Transverse colon (tissue), 4 donors: ENCODE measurements around the gene TBX10.

Source experiments
- EP300 ChIP-seq: sonication (generic); formaldehyde crosslinking; IDR thresholded peaks from one replicate; pipeline ENCODE4 v1.6.1; 2017; ENCODE audit warnings: antibody characterized with exemption, low read depth
- POLR2AphosphoS5 ChIP-seq, 3 donors: sonication (generic); formaldehyde crosslinking; IDR thresholded peaks; one replicate each; pipeline ENCODE4 v1.6.1; 2016; ENCODE audit warnings: antibody characterized with exemption in 3 of 3
- TF ChIP-seq, protein P1 (sequence below), 5 experiments: fragments of 200-600 bp in 3 of 5; fragments of 450-650 bp in 2 of 5; sonication (generic) in 3 of 5; IDR thresholded peaks; 1 replicate in 2 of 5; 2 replicates in 3 of 5; pipeline ENCODE4 v1.5.1; 2016 to 2017; ENCODE audit warnings: antibody characterized with exemption in 5 of 5, inconsistent platforms in 3 of 5, mild to moderate bottlenecking in 2 of 5, moderate library complexity in 1 of 5

GRCh38 chr11:67613313-67613959 lies 26.1 kb downstream of the TBX10 start:
- TF ChIP-seq, protein P1, sequence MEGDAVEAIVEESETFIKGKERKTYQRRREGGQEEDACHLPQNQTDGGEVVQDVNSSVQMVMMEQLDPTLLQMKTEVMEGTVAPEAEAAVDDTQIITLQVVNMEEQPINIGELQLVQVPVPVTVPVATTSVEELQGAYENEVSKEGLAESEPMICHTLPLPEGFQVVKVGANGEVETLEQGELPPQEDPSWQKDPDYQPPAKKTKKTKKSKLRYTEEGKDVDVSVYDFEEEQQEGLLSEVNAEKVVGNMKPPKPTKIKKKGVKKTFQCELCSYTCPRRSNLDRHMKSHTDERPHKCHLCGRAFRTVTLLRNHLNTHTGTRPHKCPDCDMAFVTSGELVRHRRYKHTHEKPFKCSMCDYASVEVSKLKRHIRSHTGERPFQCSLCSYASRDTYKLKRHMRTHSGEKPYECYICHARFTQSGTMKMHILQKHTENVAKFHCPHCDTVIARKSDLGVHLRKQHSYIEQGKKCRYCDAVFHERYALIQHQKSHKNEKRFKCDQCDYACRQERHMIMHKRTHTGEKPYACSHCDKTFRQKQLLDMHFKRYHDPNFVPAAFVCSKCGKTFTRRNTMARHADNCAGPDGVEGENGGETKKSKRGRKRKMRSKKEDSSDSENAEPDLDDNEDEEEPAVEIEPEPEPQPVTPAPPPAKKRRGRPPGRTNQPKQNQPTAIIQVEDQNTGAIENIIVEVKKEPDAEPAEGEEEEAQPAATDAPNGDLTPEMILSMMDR (IDR thresholded peaks at IDR 0.05), result no peak
- TF ChIP-seq POLR2AphosphoS5 (IDR thresholded peaks at IDR 0.05), result no peak
- no peak for TF ChIP-seq EP300
